Urothelium cell line (cell line): ENCODE measurements around the gene TSPAN5.

Experiments used
- DNase-seq: peaks from one replicate; pipeline ENCODE4 v3.0.0; 2011; ENCODE audit warnings: low spot score, mixed read lengths
- FAIRE-seq: peaks from 2 replicates; lab custom pipeline; 2011; peaks lifted over from hg19 to GRCh38; lab: Jason Lieb, UNC

TSPAN5 gene

GRCh38 chr4:98673978-98674377 lies 15.6 kb upstream of the TSPAN5 start:
- FAIRE-seq (no peak), DNase-seq (no peak)

- DNase-seq (no peak), FAIRE-seq (no peak)
Observed at GRCh38 chr4:98673288-98673644, 14.9 kb upstream of the TSPAN5 start.

GRCh38 chr4:98672583-98673287 lies 14.3 kb upstream of the TSPAN5 start:
- FAIRE-seq (no peak), DNase-seq (no peak)

- DNase-seq (no peak), FAIRE-seq (no peak)
Observed at GRCh38 chr4:98671131-98671530, 12.7 kb upstream of the TSPAN5 start.

GRCh38 chr4:98670186-98670585 lies 11.8 kb upstream of the TSPAN5 start:
- DNase-seq (no peak), FAIRE-seq (no peak)

- DNase-seq (no peak), FAIRE-seq (no peak)
Observed at GRCh38 chr4:98669577-98669976, 11.2 kb upstream of the TSPAN5 start.

- FAIRE-seq (no peak), DNase-seq (no peak)
Observed at GRCh38 chr4:98664959-98665358, 6.5 kb upstream of the TSPAN5 start.

- DNase-seq (no peak), FAIRE-seq (no peak)
Observed at GRCh38 chr4:98663226-98664006, 5.0 kb upstream of the TSPAN5 start.

GRCh38 chr4:98662626-98663225 lies 4.3 kb upstream of the TSPAN5 start:
- no peak for DNase-seq

GRCh38 chr4:98662055-98662453 lies 3.6 kb upstream of the TSPAN5 start:
- no peak for FAIRE-seq
- DNase-seq, result no peak

More at GRCh38 chr4:98662626-98663225, 4.3 kb upstream of the TSPAN5 start:
- no peak for FAIRE-seq

- DNase-seq (no peak), FAIRE-seq (no peak)
Observed at GRCh38 chr4:98661371-98662054, 3.1 kb upstream of the TSPAN5 start.

GRCh38 chr4:98659741-98660462 lies 1.5 kb upstream of the TSPAN5 start:
- FAIRE-seq (no peak), DNase-seq (peak; percentile 39)

- DNase-seq, result peak; percentile 47
- FAIRE-seq, result no peak
Observed at GRCh38 chr4:98659106-98659592, 738 bp upstream of the TSPAN5 start.

GRCh38 chr4:98657531-98658286 lies 702 bp downstream of the TSPAN5 start:
- DNase-seq (peak; percentile 84), FAIRE-seq (peak; percentile 92)

- DNase-seq (no peak), FAIRE-seq (no peak)
Observed at GRCh38 chr4:98656886-98657285, 1.5 kb downstream of the TSPAN5 start.

- FAIRE-seq (no peak), DNase-seq (no peak)
Observed at GRCh38 chr4:98656443-98656842, 2.0 kb downstream of the TSPAN5 start.

- DNase-seq (peak; percentile 43), FAIRE-seq (no peak)
Observed at GRCh38 chr4:98653890-98654867, 4.2 kb downstream of the TSPAN5 start.

GRCh38 chr4:98652996-98653395 lies 5.4 kb downstream of the TSPAN5 start:
- no peak for DNase-seq
- FAIRE-seq, result no peak

GRCh38 chr4:98648602-98649001 lies 9.8 kb downstream of the TSPAN5 start:
- DNase-seq (no peak), FAIRE-seq (no peak)
